H9 (cell line): ENCODE measurements around the gene PWWP2B. TPM values are rescaled to one million over a fixed set of nuclear protein-coding genes. Genes with fewer than 3 reads are reported as not detected.

Experiments
- DNase-seq: peaks from one replicate; pipeline ENCODE4 v3.0.0-alpha.2; 2017
- H2AFZ ChIP-seq: one replicate; pipeline ENCODE4 v1.6.1; 2013; ENCODE audit warnings: mild to moderate bottlenecking, low read length, control low read depth, moderate library complexity
- H2AK5ac ChIP-seq: 2 replicates; pipeline ENCODE4 v1.6.1; 2013; ENCODE audit warnings: low read length, control low read depth, mixed read lengths; ENCODE audit not compliant: insufficient read length
- H2BK120ac ChIP-seq: one replicate; pipeline ENCODE4 v1.6.1; 2013; ENCODE audit warnings: low read depth, mild to moderate bottlenecking, low read length, control low read depth, inconsistent platforms; ENCODE audit not compliant: poor library complexity, severe bottlenecking
- H2BK12ac ChIP-seq: 2 replicates; pipeline ENCODE4 v1.6.1; 2013; ENCODE audit warnings: low read length, control low read depth, mixed read lengths, low read depth; ENCODE audit not compliant: insufficient read length
- H2BK15ac ChIP-seq: 2 replicates; pipeline ENCODE4 v1.6.1; 2013; ENCODE audit warnings: low read depth, low read length, control low read depth
- H2BK20ac ChIP-seq: one replicate; pipeline ENCODE4 v1.6.1; 2013; ENCODE audit warnings: low read depth, mild to moderate bottlenecking, low read length, control low read depth, inconsistent platforms; ENCODE audit not compliant: poor library complexity, severe bottlenecking
- H2BK5ac ChIP-seq: 2 replicates; pipeline ENCODE4 v1.6.1; 2013; ENCODE audit warnings: low read length, control low read depth, mixed read lengths; ENCODE audit not compliant: insufficient read length
- H3K14ac ChIP-seq: 2 replicates; pipeline ENCODE4 v1.6.1; 2013; ENCODE audit warnings: low read length, control low read depth; ENCODE audit not compliant: insufficient read depth
- H3K18ac ChIP-seq: 2 replicates; pipeline ENCODE4 v1.6.1; 2013; ENCODE audit warnings: low read depth, mild to moderate bottlenecking, mixed read lengths, low read length, control low read depth; ENCODE audit not compliant: insufficient read length
- H3K23ac ChIP-seq: 2 replicates; pipeline ENCODE4 v1.6.1; 2013; ENCODE audit warnings: low read length, control low read depth, mixed read lengths, low read depth; ENCODE audit not compliant: insufficient read length
- H3K23me2 ChIP-seq: 2 replicates; pipeline ENCODE4 v1.6.1; 2013; ENCODE audit warnings: low read depth, mild to moderate bottlenecking, mixed read lengths, low read length, control low read depth; ENCODE audit not compliant: insufficient read length, poor library complexity, severe bottlenecking
- H3K27ac ChIP-seq: 2 replicates; pipeline ENCODE4 v1.5.1; 2013; ENCODE audit warnings: low read length, control low read depth, mixed read lengths, low read depth; ENCODE audit not compliant: insufficient read length
- H3K27me3 ChIP-seq: 2 replicates; pipeline ENCODE4 v1.6.1; 2013; ENCODE audit warnings: low read length, control low read depth, inconsistent platforms; ENCODE audit not compliant: insufficient read depth
- H3K4ac ChIP-seq: 2 replicates; pipeline ENCODE4 v1.6.1; 2013; ENCODE audit warnings: low read depth, mild to moderate bottlenecking, control low read depth, inconsistent platforms, low read length, moderate library complexity
- H3K4me1 ChIP-seq: 2 replicates; pipeline ENCODE4 v1.6.1; 2013; ENCODE audit warnings: low read length, control low read depth, inconsistent platforms; ENCODE audit not compliant: insufficient read depth
- H3K4me2 ChIP-seq: 2 replicates; pipeline ENCODE4 v1.6.1; 2013; ENCODE audit warnings: low read length, control low read depth, mixed read lengths; ENCODE audit not compliant: insufficient read length, insufficient read depth
- H3K56ac ChIP-seq: 2 replicates; pipeline ENCODE4 v1.6.1; 2013; ENCODE audit warnings: low read depth, mild to moderate bottlenecking, mixed read lengths, low read length, control low read depth; ENCODE audit not compliant: insufficient read length
- H3K79me1 ChIP-seq: 2 replicates; pipeline ENCODE4 v1.6.1; 2013; ENCODE audit warnings: low read depth, mild to moderate bottlenecking, moderate library complexity, low read length, control low read depth, inconsistent platforms; ENCODE audit not compliant: insufficient read depth, poor library complexity, severe bottlenecking
- H3K79me2 ChIP-seq: 2 replicates; pipeline ENCODE4 v1.6.1; 2013; ENCODE audit warnings: low read length, control low read depth, inconsistent platforms; ENCODE audit not compliant: insufficient read depth
- H3K9ac ChIP-seq: 2 replicates; pipeline ENCODE4 v1.6.1; 2013; ENCODE audit warnings: low read length, control low read depth, mixed read lengths; ENCODE audit not compliant: insufficient read length; ENCODE audit errors: extremely low read depth
- H3K9me3 ChIP-seq: one replicate; pipeline ENCODE4 v1.6.1; 2013; ENCODE audit warnings: low read depth, low read length, inconsistent platforms; ENCODE audit not compliant: control insufficient read depth
- H3T11ph ChIP-seq: one replicate; pipeline ENCODE4 v1.6.1; 2013; ENCODE audit warnings: mild to moderate bottlenecking, low read length, control low read depth, inconsistent platforms
- H4K20me1 ChIP-seq: one replicate; pipeline ENCODE4 v1.6.1; 2013; ENCODE audit not compliant: control insufficient read depth, insufficient read length, insufficient read depth
- H4K5ac ChIP-seq: 2 replicates; pipeline ENCODE4 v1.6.1; 2013; ENCODE audit warnings: low read depth, mild to moderate bottlenecking, mixed read lengths, low read length, control low read depth; ENCODE audit not compliant: insufficient read length
- H4K8ac ChIP-seq: replicated peaks from 2 replicates; pipeline ENCODE4 v1.6.1; 2013; ENCODE audit warnings: low read length, control low read depth, mixed read lengths, low read depth; ENCODE audit not compliant: insufficient read length
- H4K91ac ChIP-seq: 2 replicates; pipeline ENCODE4 v1.6.1; 2013; ENCODE audit warnings: low read depth, mild to moderate bottlenecking, moderate library complexity, mixed read lengths, low read length, control low read depth; ENCODE audit not compliant: insufficient read length
- H3K27ac Mint-ChIP-seq, 3 experiments: 2 replicates in 2 of 3; 3 replicates in 1 of 3; pipeline ENCODE4 v1.8.0; 2020 to 2021; ENCODE audit warnings: mixed read lengths in 3 of 3, mild to moderate bottlenecking in 1 of 3, moderate library complexity in 1 of 3
- H3K27me3 Mint-ChIP-seq: 2 replicates; pipeline ENCODE4 v1.8.0; 2021; ENCODE audit warnings: low read depth, mild to moderate bottlenecking, moderate library complexity, mixed read lengths
- H3K36me3 Mint-ChIP-seq, 3 experiments: 2 replicates in 2 of 3; 3 replicates in 1 of 3; pipeline ENCODE4 v1.8.0; 2020 to 2021; ENCODE audit warnings: low read depth in 3 of 3, mixed read lengths in 3 of 3; ENCODE audit not compliant: insufficient read depth in 1 of 3
- H3K4me1 Mint-ChIP-seq, 2 experiments: 2 replicates each; pipeline ENCODE4 v1.8.0; 2020; ENCODE audit warnings: mixed read lengths in 2 of 2
- H3K4me3 Mint-ChIP-seq, 2 experiments: 2 replicates in 1 of 2; 3 replicates in 1 of 2; pipeline ENCODE4 v1.8.0; 2020 to 2021; ENCODE audit warnings: mild to moderate bottlenecking in 2 of 2, mixed read lengths in 2 of 2, moderate library complexity in 1 of 2
- H3K9me3 Mint-ChIP-seq, 2 experiments: 2 replicates in 1 of 2; 3 replicates in 1 of 2; pipeline ENCODE4 v1.8.0; 2020; ENCODE audit warnings: mild to moderate bottlenecking in 2 of 2, mixed read lengths in 2 of 2, moderate library complexity in 1 of 2
- CTCF ChIP-seq: fragments of 200-600 bp; sonication (generic); conservative IDR thresholded peaks from 3 replicates; pipeline ENCODE4 v1.8.0; 2021; ENCODE audit warnings: antibody characterized with exemption, mild to moderate bottlenecking
- WGBS: extraction: QIAGEN DNeasy Blood & Tissue Kit; methylation state at CpG from one replicate; pipeline ENCODE4 v1.1.7; 2013; ENCODE audit warnings: missing lambda C conversion rate, low lambda C conversion rate, mixed read lengths; ENCODE audit not compliant: insufficient read length; ENCODE audit errors: extremely low coverage; 5-methylcytosine and 5-hydroxymethylcytosine counted together
- total RNA-seq: library from RNA; stranded (reverse); gene quantifications from 2 replicates; pipeline ENCODE4 v1.2.1, GENCODE V29; 2021

Gene PWWP2B
- total RNA-seq, 1 experiment from 2014 or later = 10.0 TPM

DNA sequence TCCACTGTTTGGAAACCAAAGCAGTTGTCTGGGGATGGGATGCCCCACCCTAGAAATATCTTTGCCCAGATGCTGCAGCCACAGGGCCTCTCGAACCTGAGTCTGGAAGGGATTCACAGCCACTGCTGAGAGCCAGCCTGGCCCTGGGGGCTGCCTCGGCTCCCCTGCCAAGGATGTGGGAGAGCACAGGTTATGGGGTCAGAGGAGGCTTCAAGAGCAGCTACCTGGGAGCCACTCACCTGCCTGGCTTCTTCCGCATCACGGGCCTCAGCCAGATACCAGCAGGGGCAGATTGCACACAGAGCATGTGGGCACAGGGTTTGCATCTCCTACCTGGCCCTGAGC is 5.4 kb upstream of the PWWP2B start:
- peaks cover 7 to 8% of the 10 kb centered on the region in 2 experiments for H3K9me3 Mint-ChIP-seq
- Histone ChIP-seq H3K4me1 (no peaks in the 10 kb centered on the region; the same call in 1 of the 2 replicates), H4K20me1 (no peaks in the 10 kb centered on the region), H4K91ac (no peak overlapping the region), H3K56ac (no peak overlapping the region), H2BK5ac (no peak overlapping the region), H3K23me2 (no peaks in the 10 kb centered on the region), H3K9me3 (no peaks in the 10 kb centered on the region), H3K23ac (no peak overlapping the region), H3K79me2 (no peaks in the 10 kb centered on the region), H3T11ph (no peak overlapping the region), H3K18ac (no peak overlapping the region), H3K79me1 (no peaks in the 10 kb centered on the region), H3K4me2 (no peak overlapping the region), H2BK15ac (no peak overlapping the region), H2AFZ (no peak overlapping the region), H3K27me3 (no peaks in the 10 kb centered on the region), H2AK5ac (no peak overlapping the region), H4K8ac (no peak overlapping the region), H3K9ac (no peak overlapping the region), H3K14ac (no peak overlapping the region), H3K4ac (no peak overlapping the region), H2BK120ac (no peak overlapping the region), H3K27ac (no peak overlapping the region), H2BK20ac (no peak overlapping the region), H4K5ac (no peak overlapping the region), H2BK12ac (no peak overlapping the region)
- no peak overlapping the region for H3K27ac Mint-ChIP-seq
- H3K36me3 Mint-ChIP-seq = peaks cover 0 to 8% (median 7%) of the 10 kb centered on the region in 3 experiments; a peak in 3 of 7 replicates
- H3K4me3 Mint-ChIP-seq = no peak overlapping the region
- TF ChIP-seq CTCF = no peak
- no peak for DNase-seq
- WGBS = no CpG with 5 or more reads among the region's 4 CpGs
- H3K27me3 Mint-ChIP-seq = peaks cover 11% of the 10 kb centered on the region
- H3K4me1 Mint-ChIP-seq = peaks cover 7 to 14% of the 10 kb centered on the region in 2 experiments
